Measurements from ENCODE around the gene KIF24. TPM values are rescaled to one million over a fixed set of nuclear protein-coding genes. Genes with fewer than 3 reads are reported as not detected.

The KIF24 gene, protein sequence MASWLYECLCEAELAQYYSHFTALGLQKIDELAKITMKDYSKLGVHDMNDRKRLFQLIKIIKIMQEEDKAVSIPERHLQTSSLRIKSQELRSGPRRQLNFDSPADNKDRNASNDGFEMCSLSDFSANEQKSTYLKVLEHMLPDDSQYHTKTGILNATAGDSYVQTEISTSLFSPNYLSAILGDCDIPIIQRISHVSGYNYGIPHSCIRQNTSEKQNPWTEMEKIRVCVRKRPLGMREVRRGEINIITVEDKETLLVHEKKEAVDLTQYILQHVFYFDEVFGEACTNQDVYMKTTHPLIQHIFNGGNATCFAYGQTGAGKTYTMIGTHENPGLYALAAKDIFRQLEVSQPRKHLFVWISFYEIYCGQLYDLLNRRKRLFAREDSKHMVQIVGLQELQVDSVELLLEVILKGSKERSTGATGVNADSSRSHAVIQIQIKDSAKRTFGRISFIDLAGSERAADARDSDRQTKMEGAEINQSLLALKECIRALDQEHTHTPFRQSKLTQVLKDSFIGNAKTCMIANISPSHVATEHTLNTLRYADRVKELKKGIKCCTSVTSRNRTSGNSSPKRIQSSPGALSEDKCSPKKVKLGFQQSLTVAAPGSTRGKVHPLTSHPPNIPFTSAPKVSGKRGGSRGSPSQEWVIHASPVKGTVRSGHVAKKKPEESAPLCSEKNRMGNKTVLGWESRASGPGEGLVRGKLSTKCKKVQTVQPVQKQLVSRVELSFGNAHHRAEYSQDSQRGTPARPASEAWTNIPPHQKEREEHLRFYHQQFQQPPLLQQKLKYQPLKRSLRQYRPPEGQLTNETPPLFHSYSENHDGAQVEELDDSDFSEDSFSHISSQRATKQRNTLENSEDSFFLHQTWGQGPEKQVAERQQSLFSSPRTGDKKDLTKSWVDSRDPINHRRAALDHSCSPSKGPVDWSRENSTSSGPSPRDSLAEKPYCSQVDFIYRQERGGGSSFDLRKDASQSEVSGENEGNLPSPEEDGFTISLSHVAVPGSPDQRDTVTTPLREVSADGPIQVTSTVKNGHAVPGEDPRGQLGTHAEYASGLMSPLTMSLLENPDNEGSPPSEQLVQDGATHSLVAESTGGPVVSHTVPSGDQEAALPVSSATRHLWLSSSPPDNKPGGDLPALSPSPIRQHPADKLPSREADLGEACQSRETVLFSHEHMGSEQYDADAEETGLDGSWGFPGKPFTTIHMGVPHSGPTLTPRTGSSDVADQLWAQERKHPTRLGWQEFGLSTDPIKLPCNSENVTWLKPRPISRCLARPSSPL (N-terminal part only)
- total RNA-seq (2014; rRNA removed; shearing (Covaris generic); ENCODE audit: low replicate concordance): 1.5 and 4.8 TPM in 2 replicates

DNA sequence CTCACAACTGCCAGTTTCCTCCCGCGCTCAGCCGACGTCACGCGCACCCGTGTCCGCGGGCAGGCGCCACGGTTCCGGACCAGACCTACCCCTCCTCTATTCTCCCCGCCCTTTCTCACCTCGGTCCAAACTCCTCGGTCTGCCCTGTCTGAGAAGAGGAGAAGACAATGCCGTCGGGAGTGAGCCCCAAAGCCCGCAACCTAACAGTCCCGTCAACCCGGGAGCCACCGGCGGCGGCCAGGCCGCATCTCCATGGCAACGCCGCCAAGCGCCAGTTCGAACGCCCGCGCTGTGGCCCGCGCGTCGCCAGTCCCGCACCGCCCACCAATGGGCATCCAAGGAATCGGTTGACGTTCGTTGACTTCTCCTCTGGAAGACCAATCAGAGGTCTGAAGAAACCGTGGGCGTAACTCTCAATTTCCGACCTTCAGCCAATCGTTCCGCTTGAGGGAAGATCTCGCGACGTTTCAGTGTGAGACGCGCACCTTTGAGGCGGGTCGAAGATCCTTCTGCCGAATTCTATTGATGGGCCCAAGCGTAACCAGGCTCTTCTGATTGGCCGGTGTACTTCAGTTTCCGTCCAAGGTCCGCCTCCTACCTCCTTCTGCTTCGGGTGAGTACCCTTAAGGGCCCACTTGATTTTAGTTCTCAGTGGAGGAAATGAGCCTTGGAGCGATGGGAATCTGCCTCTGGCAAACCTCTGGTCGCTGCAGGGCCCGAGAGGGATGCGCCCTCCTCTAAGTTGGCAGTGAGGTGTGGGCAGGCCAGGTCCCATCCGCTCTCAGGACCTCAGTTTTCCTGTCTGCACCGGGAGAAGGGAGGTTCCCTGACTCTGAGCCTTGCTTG is at the start of gene KIF24, which contains the start of gene NUDT2:
Gene KIF24, minus strand, starts transcription at position 282 of the 846 bp plus-strand sequence. CDS start 17,922 bp downstream, outside the sequence.
Gene NUDT2, plus strand, starts transcription at position 583 of the 846 bp plus-strand sequence. CDS start 9,471 bp downstream, outside the sequence.
- in situ Hi-C loops (cut with HindIII; ENCODE audit: low pct_unique_long_range_greater_than_20kb, low sequenced_read_pairs): no loop called here
- DNase-seq (ENCODE audit: low read depth): peak; percentile 98

DNA sequence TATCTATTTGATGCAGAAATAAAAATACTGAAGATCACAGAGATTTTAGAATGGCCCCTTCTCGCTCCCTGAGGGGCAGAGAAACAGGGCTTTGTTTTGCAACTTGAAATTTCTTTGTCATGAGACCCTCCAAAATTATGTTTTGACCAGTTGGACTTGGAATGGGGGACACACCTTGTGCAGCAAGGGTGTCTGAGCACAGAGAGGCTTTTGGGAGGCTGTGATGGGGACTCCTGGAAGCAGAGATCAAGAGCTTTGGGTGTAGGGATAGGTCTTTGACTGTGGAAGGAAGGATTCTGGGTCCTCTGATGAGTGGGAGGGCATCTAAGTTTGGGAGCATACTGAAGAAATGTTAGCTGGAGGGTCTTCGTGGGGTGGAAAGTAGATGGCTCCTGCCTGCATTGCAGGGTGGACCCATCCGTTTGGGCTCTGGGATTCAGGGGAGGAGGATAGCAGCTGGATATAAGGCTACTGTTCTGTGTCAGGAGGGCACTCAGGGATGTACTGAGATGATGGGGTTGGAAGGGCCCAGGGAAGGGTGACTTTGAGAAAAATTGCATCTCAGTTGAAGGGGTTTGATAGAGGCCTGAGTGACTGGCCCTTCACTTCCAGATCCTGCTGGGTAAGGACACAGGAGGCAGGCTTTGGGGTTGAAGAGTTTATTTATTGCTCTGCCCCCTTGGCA is 49.5 kb upstream of the KIF24 start:
- in situ Hi-C loops (cut with HindIII; ENCODE audit: low pct_unique_long_range_greater_than_20kb, low sequenced_read_pairs): no loop called here
- no peak for DNase-seq (ENCODE audit: low read depth)

- in situ Hi-C loops (cut with HindIII; ENCODE audit: low pct_unique_long_range_greater_than_20kb, low sequenced_read_pairs): no loop called here
- DNase-seq (ENCODE audit: low read depth): no peak
These were observed 48.3 kb upstream of the KIF24 start for GRCh38 chr9:34377404-34377746.

GRCh38 chr9:34376596-34377403 is 47.7 kb upstream of the KIF24 start, which contains the start of gene MYORG:
Gene MYORG, minus strand, starts transcription at chr9:34376898. Its CDS starts 3,955 bp downstream, at chr9:34372943.
- in situ Hi-C loops (cut with HindIII; ENCODE audit: low pct_unique_long_range_greater_than_20kb, low sequenced_read_pairs): no loop called here
- peak; percentile 93 for DNase-seq (ENCODE audit: low read depth)

DNA sequence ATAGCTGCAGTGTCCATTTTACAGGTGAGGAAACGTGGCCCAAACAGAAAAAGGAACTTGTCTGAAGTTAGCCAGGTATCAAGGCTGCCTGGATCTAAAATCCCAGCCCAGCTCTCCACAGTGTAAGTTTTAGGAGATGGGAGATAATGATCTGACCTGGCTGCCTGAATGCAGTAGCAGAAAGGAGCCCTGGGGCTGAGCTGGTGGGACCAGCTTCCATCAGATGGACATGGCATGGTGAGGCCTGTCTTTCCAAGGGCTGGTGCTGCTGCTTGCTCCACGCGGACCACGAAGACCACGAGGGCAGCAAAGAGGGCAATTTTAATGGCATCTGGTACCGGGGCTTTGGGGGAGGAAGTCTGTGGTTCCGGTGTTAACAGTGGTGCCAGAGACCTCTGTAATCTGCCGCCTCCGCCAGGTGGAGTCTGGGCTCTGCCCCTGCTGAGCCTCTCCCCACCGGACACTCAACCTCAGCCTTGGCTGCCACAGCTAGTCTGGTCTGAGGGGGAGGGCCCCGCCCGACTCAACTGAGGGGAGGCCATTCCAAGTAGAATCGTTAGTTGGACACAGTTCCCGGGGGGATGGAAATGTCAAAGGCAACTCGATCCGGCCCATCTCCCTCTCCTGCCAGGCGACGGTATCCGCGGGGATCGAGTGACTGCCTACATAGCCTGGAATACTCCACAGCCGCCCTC is 47.0 kb upstream of the KIF24 start:
- in situ Hi-C loops (cut with HindIII; ENCODE audit: low pct_unique_long_range_greater_than_20kb, low sequenced_read_pairs): no loop called here
- peak; percentile 24 for DNase-seq (ENCODE audit: low read depth)

GRCh38 chr9:34374905-34375552 is 46.0 kb upstream of the KIF24 start:
- in situ Hi-C loops (cut with HindIII; ENCODE audit: low pct_unique_long_range_greater_than_20kb, low sequenced_read_pairs): no loop called here
- DNase-seq (ENCODE audit: low read depth): no peak

DNA sequence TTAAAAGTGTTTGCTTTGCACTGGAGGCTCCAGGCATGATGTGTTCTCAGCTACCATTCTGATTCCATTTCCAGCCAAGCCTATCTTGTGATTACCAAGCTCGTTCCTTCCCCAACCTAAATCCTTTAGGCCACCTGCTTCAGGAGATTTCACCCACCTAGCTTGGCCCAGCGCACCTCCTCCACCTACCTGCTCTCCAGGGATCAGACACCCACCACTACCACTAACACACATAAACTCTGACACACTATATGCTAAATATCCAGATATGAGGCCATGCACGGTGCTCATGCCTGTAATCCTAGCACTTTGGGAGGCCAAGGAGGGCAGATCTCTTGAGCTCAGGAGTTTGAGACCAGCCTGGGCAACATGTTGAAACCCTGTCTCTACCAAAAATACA is 45.3 kb upstream of the KIF24 start:
- DNase-seq (ENCODE audit: low read depth): no peak
- in situ Hi-C loops (cut with HindIII; ENCODE audit: low pct_unique_long_range_greater_than_20kb, low sequenced_read_pairs): no loop called here

- in situ Hi-C loops (cut with HindIII; ENCODE audit: low pct_unique_long_range_greater_than_20kb, low sequenced_read_pairs): no loop called here
- no peak for DNase-seq (ENCODE audit: low read depth)
These were observed 44.7 kb upstream of the KIF24 start for GRCh38 chr9:34373749-34374148.

GRCh38 chr9:34372467-34373011 is 43.5 kb upstream of the KIF24 start:
- in situ Hi-C loops (cut with HindIII; ENCODE audit: low pct_unique_long_range_greater_than_20kb, low sequenced_read_pairs): no loop called here
- DNase-seq (ENCODE audit: low read depth): no peak

- in situ Hi-C loops (cut with HindIII; ENCODE audit: low pct_unique_long_range_greater_than_20kb, low sequenced_read_pairs): no loop called here
- no peak for DNase-seq (ENCODE audit: low read depth)
These were observed 42.9 kb upstream of the KIF24 start for GRCh38 chr9:34371886-34372466.

GRCh38 chr9:34370970-34371880 is 42.2 kb upstream of the KIF24 start:
- DNase-seq (ENCODE audit: low read depth): no peak
- in situ Hi-C loops (cut with HindIII; ENCODE audit: low pct_unique_long_range_greater_than_20kb, low sequenced_read_pairs): no loop called here

DNA sequence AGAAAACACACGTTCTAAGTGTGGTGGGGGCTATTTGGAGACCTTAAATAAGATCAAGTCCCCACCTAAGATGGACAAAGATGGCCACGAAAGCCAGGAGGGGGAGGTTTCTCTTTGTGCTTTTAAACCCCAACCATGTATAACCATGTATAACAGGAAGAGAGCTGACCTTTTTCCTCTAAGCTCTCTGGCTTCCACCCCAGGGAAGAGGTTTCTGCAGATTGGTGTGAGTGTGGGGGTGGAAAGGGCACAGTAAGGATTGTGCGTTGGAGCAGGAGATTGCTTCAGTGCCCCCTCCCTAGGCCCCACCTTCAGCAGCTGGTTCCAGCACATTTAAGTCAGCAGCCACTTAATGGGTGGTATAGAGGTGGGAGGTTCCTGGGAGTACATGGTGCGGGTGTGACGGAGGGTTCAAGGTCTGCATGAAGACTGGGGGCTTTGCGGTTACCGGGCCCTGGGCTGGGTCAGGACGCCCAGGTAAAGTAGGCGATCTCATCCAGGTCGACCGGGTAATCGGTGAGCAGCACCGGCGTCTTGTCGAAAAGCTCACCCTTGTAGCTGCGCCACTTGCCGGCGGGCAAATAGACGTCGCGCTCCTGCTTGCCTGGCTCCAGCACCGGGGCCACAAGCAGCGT is 41.4 kb upstream of the KIF24 start:
- in situ Hi-C loops (cut with HindIII; ENCODE audit: low pct_unique_long_range_greater_than_20kb, low sequenced_read_pairs): no loop called here
- no peak for DNase-seq (ENCODE audit: low read depth)

DNA sequence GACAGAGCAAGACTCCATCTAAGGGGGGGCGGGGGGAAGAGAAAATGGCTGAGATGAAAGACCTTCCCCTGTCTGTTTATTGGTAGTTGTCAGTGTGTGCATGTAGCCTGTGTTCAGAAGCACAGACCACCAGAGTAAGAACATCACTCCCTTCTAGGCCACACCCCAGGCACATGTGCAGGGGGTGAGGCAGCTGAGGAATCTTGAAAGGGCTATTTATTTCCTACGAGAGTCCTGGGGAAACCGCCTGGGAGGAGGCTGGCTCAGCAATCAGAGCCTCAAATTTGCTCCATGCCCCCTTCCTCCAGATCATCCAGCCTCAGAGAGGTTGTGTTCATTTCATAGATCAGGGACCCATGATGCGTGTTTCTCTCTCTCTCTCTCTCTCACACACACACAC is 40.6 kb upstream of the KIF24 start:
- in situ Hi-C loops (cut with HindIII; ENCODE audit: low pct_unique_long_range_greater_than_20kb, low sequenced_read_pairs): no loop called here
- DNase-seq (ENCODE audit: low read depth): no peak
